ENCODE results near the gene CYB5D1. TPM values are rescaled to one million over a fixed set of nuclear protein-coding genes. Genes with fewer than 3 reads are reported as not detected.

CYB5D1 gene
- total and polyA plus RNA-seq, 2 of the 8 experiments (the other 6 are each of a cell fraction or from before 2014, with no cell fraction given) = 11.0 to 18.0 TPM

- FAIRE-seq (no peak), DNase-seq (ENCODE audit: low read depth in 1 of 2, low spot score in 2 of 2) (peak in 1 of 2 experiments; percentile 78)
- Histone ChIP-seq H3K79me2 (ENCODE audit: control insufficient read depth in 1 of 2, insufficient read depth in 2 of 2, low read length in 2 of 2) (no peaks in the 10 kb centered on the region), H3K4me1 (replicated peaks in 1 of 4; ENCODE audit: control insufficient read depth in 3 of 4, insufficient read depth in 4 of 4, low read length in 3 of 4) (peaks cover 0 to 40% (median 32%) of the 10 kb centered on the region in 4 experiments; a peak in 6 of 7 replicates), H3K23ac (ENCODE audit: insufficient read length) (no peak overlapping the region), H4K8ac (ENCODE audit: extremely low read depth, insufficient read depth, low read length) (no peak overlapping the region), H4K20me1 (replicated peaks in 1 of 2; ENCODE audit: control insufficient read depth in 1 of 2, insufficient read depth in 2 of 2, low read length in 2 of 2) (peaks cover 0 to 23% of the 10 kb centered on the region in 2 experiments), H2BK15ac (ENCODE audit: low read length) (peak overlapping the region; percentile 75; the same call in 1 of the 2 replicates), H3K4ac (replicated peaks; ENCODE audit: insufficient read length, low read depth, low read length) (no peak overlapping the region), H2BK20ac (ENCODE audit: low read length) (no peak overlapping the region), H2BK5ac (ENCODE audit: low read depth, low read length) (no peak overlapping the region), H2AFZ (ENCODE audit: low read length) (no peak overlapping the region), H3K27me3 (replicated peaks in 1 of 4; ENCODE audit: control insufficient read depth in 3 of 4, extremely low read depth in 1 of 4, insufficient read depth in 3 of 4, low read length in 3 of 4) (peaks cover 32 to 53% (median 49%) of the 10 kb centered on the region in 4 experiments), H3K36me3 (ENCODE audit: control insufficient read depth in 2 of 4, insufficient read depth in 4 of 4, low read length in 3 of 4) (peaks cover 0 to 4% (median 0%) of the 10 kb centered on the region in 4 experiments; a peak in 3 of 8 replicates), H2BK120ac (replicated peaks; ENCODE audit: low read depth, low read length) (no peak overlapping the region), H3K9ac (replicated peaks in 1 of 4; ENCODE audit: extremely low read depth in 1 of 4, low read depth in 3 of 4, low read length in 3 of 4) (no peak overlapping the region), H3K18ac (ENCODE audit: extremely low read depth, low read length) (peak overlapping the region; percentile 25), H4K5ac (ENCODE audit: insufficient read length, low read depth, low read length) (no peak overlapping the region), H3K23me2 (ENCODE audit: low read depth, low read length) (peaks cover 20% of the 10 kb centered on the region), H4K91ac (replicated peaks; ENCODE audit: insufficient read length, low read length) (no peak overlapping the region), H3K27ac (ENCODE audit: low read depth, low read length) (no peak overlapping the region), H3K4me2 (ENCODE audit: insufficient read depth in 1 of 2, low read depth in 2 of 2, low read length in 2 of 2) (peak overlapping the region; percentile 74 to 97), H3K9me3 (ENCODE audit: insufficient read depth in 2 of 2, low read depth in 1 of 2, low read length in 1 of 2) (no peaks in the 10 kb centered on the region), H3K14ac (ENCODE audit: insufficient read length) (no peak overlapping the region), H2BK12ac (ENCODE audit: low read depth, low read length) (peak overlapping the region; percentile 75; the same call in 1 of the 2 replicates), H3K4me3 (ENCODE audit: extremely low read depth in 1 of 4, insufficient read depth in 2 of 4, low read depth in 3 of 4, low read length in 4 of 4) (peak overlapping the region; percentile 3 to 84 (median 26); a peak in 6 of 8 replicates), H3K79me1 (ENCODE audit: low read depth, low read length) (no peaks in the 10 kb centered on the region), H3K56ac (replicated peaks; ENCODE audit: insufficient read length, low read depth, low read length) (no peak overlapping the region), H2AK5ac (ENCODE audit: low read depth, low read length) (0 out of 2 replicates have a peak overlapping the region, but pooled peaks have one; percentile 70)
- POLR2A ChIA-PET (ENCODE audit: partially characterized antibody) = interaction anchor here (0.6 to 4.0 kb wide), 5 partner anchors 8 to 228 kb away, joined by 3 to 24 read pairs (median 5); no protein-coding TSS in a partner anchor
- 9% methylated on average over 49 of the region's 51 CpGs; no CpG with 5 or more reads in 1 of the 2 experiments for WGBS, 2 experiments (ENCODE audit: extremely low coverage in 1 of 2, insufficient coverage in 1 of 2, insufficient read length in 1 of 2, insufficient replicate concordance in 2 of 2, low coverage in 1 of 2, low lambda C conversion rate in 2 of 2, missing lambda C conversion rate in 1 of 2)
- CTCF ChIA-PET (ENCODE audit: partially characterized antibody) = interaction anchor here (0.7 to 4.9 kb wide), 3 partner anchors 18 to 110 kb away, joined by 3 to 44 read pairs (median 3); partner anchors contain the start of gene KDM6B
- no peak for TF ChIP-seq TCF12 (IDR thresholded peaks at IDR 0.05; ENCODE audit: low read depth, low read length)
- no peak for TF ChIP-seq RXRA (IDR thresholded peaks at IDR 0.05; ENCODE audit: insufficient read depth, low read depth, low read length)
- TF ChIP-seq CBX8 (IDR thresholded peaks at IDR 0.05; ENCODE audit: borderline replicate concordance, low read depth, low read length) = no peak
- TF ChIP-seq E2F6 (IDR thresholded peaks at IDR 0.05) = peak; percentile 68; the same call in 1 of the 2 replicates
- TF ChIP-seq SIRT6 (IDR thresholded peaks at IDR 0.05; ENCODE audit: low read length) = no peak
- peak; percentile 36 for TF ChIP-seq RNF2 (IDR thresholded peaks at IDR 0.05; ENCODE audit: borderline replicate concordance, low read depth, low read length, missing control alignments, poor library complexity, severe bottlenecking)
- TF ChIP-seq SUZ12 (IDR thresholded peaks at IDR 0.05; ENCODE audit: low read length) = peak; percentile 67
- peak; percentile 25 for TF ChIP-seq KDM4A (IDR thresholded peaks at IDR 0.05; ENCODE audit: low read depth, low read length, severe bottlenecking)
- TF ChIP-seq ZNF274 (IDR thresholded peaks at IDR 0.05; ENCODE audit: borderline replicate concordance, extremely low read depth, low read length) = no peak
- TF ChIP-seq JUND (IDR thresholded peaks at IDR 0.05; ENCODE audit: low read length) = no peak
These were observed 4.7 kb upstream of the CYB5D1 start for GRCh38 chr17:7852919-7853690.

Data from H1 (cell line).